Stimulated activated CD4-positive, alpha-beta T cell treated with anti-CD3 and anti-CD28 coated beads, Interleukin-12 subunit alpha, Interleukin-12 subunit beta, amount 100 ng/mL, for 4 hours (primary cell): ENCODE results near the gene ZFX.
"Not testable (repeated sequence)": the region's sequence is repeated elsewhere in the genome, so short reads cannot be mapped to it uniquely, and the experiment has no call there.

Source experiments
- DNase-seq: peaks from one replicate; pipeline ENCODE4 v3.0.0-alpha.2; 2020

The ZFX gene

DNA sequence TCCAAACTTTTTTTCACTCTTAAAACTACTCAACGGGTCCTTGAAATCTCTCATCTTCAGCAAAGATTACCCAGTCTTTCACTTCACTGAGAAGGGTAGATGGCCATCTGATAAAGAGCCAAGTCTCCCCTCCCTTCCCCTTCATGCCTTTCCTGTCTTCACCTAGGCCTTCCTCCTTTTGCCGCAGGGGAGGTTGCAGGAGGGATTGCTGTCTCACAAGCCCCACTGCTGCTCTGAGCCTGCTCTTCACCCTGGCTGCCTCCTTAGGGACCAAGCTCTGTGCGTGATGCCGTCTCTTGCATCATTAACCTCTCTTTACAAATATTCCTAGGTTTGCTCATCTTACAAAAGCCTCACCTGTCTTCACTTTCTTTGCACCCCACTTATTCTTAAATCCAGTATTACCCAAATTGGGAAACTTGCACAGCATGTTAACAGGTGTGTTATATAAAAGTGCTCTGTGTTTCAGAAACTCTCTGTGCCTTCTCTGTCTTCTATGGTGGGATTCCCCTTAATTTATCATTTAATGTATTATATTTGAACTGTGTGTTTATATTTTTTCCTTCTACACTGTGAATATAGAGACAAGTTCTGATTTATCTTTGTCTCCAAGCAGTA, 3.8 kb downstream of the ZFX start:
- no peak for DNase-seq

DNA sequence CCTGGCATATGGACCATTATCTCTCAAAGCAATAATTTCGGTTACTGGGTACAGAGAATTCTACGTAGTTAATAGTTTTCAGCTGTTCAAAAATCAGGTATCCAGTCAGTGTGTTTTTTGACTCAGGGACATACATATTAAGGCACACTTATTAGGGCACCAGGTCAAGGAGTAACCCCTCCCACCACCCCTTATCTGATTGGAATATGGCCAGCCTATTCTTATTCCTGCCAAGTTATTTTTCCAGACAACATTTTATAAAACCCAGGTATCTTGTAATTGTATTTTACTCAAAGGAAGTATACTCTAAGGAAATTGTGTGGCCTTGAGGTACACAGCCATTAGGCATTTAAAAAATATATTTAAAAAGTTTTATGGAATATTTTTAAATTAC, 4.3 kb downstream of the ZFX start:
- DNase-seq: no peak

- no peak for DNase-seq
These were observed 5.0 kb downstream of the ZFX start for GRCh38 chrX:24154490-24155034.

GRCh38 chrX:24155747-24156146, 6.2 kb downstream of the ZFX start:
- not testable (repeated sequence) for DNase-seq

GRCh38 chrX:24156177-24156576, 6.6 kb downstream of the ZFX start:
- no peak for DNase-seq

DNA sequence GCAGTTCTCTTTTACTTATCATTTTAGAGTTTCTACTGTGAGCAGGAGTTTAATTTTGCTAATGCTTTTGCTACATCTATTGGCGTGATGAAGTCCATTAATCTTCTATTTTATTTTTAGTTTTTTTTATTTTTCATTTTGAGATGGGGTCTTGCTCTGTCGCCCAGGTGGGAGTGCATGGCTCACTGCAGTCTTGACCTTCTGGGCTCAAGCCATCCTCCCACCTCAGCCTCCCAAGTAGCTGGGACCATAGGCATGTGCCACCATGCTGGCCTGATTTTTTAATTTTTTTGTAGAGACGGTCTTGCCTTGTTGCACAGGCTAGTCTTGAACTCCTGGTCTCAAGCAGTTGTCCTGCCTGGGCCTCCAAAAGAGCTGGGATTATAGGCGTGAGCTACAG, 9.4 kb downstream of the ZFX start:
- DNase-seq: no peak

GRCh38 chrX:24166078-24166477, 16.5 kb downstream of the ZFX start:
- no peak for DNase-seq

DNA sequence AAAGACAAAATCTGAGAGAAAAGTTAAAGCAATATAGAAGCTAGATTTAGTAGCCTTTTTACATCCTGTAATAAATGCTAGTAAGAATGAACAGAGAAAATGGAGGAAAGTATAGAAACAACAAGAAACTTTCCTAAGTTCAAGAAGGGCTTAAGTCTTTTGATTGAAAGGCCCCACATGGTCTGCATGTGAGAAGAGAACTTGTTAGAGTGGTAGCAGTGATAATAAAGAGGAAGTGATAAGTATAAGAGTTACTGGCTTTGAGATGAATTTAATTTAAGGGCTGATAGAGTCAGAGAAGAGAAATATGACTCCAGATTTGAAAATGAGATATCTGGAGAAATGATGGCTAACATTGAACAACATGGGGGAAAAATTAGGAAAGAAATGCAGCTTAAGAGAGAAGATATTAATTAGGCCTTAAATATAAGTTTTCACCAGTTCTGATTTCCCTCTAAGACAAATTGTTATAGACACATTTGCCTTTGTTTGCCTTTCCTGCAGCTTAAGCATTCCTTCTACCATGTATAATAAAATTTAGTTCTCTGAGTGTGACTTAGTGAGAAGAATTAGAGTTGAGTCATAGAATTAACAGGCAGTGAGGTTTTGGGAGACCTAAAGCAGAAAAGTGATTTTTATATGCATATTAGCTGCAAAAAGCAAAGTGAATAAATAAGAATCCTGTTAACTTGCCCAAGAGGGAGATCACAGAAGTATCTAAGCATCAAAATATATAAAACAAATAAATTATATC, 18.4 kb downstream of the ZFX start:
- DNase-seq: no peak

GRCh38 chrX:24168807-24169206, 19.3 kb downstream of the ZFX start:
- DNase-seq: no peak

DNA sequence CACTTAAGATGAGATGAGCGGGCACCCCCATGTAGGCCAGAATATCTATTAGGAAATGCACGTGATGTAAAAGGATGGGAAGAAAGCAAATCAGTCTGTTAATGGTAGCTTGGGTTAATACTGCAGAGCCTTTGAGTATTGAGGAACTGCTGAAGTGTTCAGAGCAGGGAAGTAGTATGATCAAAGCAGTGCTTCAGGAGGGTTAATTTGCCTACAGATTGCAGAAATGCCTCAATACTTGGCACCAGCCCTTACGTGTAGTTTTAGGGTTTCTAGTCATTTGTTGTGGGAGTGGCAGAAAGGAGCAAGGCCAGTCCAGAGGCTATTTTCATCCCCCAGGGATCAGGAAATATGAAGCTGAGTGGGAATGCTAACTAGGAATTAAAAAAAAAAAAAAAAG, 19.7 kb downstream of the ZFX start:
- no peak for DNase-seq

DNA sequence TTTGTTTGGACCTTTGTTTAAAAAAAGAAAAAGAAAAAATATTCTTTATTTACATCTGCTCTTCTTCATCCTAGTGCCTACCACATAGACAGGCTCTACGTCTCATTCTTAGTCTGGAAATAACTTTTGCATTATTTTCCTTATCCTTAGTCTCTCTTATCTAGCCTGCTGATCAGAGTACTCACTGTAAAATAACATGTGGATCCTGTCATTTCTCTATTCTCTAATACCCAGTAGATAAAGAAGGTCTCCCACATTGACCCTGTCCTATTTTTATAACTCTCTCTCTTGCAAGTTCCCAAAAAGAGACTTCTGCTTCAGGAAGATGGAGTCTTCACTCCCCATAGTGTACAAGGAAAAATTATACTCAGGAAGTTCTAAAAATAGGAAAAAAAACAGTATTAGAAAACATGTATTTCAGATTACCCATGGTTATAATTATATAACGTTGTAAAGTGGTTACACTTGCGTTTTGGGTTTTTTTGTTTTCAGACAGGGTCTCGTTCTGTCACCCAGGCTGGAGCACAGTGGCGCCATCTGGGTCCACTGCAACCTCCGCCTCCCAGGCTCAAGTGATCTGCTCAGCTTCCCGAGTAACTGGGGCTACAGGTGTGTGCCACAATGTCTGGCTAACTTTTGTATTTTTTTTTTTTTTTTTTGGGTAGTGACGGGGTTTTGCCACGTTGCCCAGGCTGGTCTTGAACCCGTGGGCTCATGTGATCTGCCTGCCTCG, 23.8 kb downstream of the ZFX start:
- DNase-seq: no peak

DNA sequence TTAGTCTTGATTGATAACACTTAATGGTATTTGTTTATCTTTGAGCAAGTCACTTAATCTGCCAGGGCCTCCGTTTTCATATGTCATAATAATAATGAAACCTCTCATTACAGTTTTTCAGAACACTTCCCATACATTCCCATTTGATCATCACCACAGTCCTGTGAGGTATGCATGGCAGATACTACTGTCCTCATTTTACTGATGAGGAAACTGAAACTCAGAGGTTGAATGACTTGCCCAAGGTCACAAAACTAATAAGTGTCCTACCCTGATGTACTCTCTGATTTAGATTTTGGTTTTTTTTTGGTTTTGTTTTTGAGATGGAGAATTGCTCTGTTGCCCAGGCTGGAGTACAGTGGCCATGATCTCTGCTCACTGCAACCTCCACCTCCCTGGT, 25.7 kb downstream of the ZFX start:
- DNase-seq: no peak

GRCh38 chrX:24178441-24178840, 28.9 kb downstream of the ZFX start:
- no peak for DNase-seq

- DNase-seq: no peak
These were observed 34.5 kb downstream of the ZFX start for GRCh38 chrX:24184018-24184417.

DNA sequence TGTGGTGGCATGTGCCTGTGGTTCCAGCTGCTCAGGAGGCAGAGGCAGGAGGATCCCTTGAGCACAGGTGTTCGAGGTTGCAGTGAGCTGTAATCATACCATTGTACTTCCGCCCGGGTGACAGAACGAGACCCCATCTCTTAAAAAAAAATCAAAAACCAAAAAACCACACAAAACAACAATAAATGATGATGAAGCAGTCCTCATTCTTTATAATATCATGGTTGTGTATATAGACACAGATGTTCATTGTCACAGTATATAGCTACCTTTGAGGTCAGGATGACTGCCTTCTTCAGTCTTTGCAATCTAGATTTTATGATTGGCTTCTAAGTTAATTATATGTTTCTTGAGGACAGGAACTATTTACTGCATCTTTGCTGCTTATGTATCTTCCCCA, 37.0 kb downstream of the ZFX start:
- no peak for DNase-seq

DNA sequence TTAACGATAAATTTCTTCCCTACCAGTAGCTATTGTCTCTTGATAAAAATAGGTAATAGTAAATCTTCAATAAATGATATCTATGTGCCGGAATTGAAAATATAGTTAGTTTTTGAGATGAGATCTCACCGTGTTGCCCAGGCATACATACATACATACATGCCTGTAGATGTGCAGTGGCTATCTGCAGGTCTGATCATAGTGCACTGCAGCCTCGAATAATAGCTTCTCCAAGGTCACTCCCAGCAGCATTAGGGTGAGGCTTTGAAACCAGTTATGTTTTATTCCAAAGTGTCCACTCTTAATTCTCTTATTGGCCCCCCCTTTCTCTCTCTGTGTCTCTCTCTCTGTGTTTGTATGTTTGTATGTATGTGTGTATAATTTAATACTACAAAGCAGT, 37.5 kb downstream of the ZFX start:
- DNase-seq: no peak

DNA sequence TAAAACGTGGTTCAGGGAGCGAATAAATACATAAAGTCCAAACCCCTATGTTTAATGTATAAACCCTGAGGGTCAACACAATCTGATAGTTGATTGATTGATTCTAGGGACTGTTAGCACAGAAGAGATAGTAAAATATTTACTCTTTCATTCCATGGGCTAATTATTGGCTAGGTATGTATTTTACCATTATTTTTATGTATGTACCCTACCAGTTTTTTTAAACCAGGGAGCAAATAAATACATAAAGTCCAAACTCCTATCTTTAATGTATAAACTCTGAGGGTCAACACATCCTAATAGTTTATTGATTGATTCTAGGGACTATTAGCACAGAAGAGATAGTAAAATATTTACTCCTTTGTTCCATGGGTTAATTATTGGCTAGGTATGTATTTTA, 40.0 kb downstream of the ZFX start:
- DNase-seq: no peak

- DNase-seq: no peak
These were observed 41.1 kb downstream of the ZFX start for GRCh38 chrX:24190500-24191156.

DNA sequence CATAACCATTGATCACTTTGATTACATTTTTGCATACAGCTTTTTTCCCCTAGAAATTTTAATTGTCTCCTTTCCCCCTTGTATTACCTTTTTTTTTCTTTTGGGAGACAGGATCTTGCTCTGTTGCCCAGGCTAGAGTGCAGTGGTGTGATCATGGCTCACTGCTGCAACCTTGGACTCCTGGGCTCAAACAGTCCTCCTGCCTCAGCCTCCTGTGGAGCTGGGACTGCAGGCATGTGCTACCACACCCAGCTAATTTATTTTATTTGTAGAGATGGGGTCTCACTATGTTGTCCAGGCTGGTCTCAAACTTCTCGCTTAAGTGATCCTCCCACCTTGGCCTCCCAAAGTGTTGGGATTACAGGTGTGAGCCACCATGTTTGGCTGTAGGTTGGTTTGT, 47.0 kb downstream of the ZFX start:
- no peak for DNase-seq

GRCh38 chrX:24198101-24198500, 48.6 kb downstream of the ZFX start:
- no peak for DNase-seq

DNA sequence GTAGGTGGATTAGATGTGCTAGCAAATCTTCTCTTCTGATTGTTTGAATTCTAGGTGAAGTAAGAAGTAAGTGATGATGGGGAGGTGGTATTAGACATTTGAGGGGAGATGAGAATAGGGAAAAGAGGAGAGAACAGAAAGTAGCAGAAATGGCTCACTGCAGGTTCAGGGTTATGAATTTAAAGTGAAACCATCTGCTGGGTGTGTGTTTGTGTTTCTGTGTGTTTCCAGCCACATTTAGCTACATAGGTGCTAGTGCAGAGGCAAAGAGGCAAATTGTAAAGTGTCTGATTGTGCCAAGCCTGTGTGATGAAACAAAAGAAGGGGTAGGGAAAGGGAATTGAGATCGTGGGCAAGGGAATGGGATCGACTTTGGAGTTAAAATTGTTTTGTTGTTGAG, 50.6 kb downstream of the ZFX start:
- DNase-seq: no peak

DNA sequence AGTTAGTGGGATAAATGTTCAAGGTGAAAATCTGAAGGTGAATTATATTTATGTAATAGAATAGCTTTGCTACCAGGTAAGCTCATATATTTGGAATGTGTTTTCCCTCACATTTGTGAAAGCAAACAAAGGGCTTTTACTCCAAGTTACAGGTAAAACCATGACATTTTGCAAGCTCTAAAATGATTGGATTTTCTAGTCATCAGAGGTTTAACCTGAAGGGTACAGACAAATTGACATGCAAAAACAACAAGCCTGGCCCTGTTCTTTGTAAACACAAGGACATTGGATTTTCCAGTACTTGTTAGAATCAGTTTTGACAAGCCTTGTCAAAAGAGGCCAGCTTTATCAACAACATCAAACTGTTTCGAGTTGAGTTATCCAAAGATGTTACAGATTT, 51.7 kb downstream of the ZFX start:
- no peak for DNase-seq

GRCh38 chrX:24202465-24203031, 53.0 kb downstream of the ZFX start:
- no peak for DNase-seq
